ENCODE results near the gene ARL6.

Gene ARL6

GRCh38 chr3:97822359-97822775, 57.8 kb downstream of the ARL6 start:
- TF ChIP-seq, protein P1, sequence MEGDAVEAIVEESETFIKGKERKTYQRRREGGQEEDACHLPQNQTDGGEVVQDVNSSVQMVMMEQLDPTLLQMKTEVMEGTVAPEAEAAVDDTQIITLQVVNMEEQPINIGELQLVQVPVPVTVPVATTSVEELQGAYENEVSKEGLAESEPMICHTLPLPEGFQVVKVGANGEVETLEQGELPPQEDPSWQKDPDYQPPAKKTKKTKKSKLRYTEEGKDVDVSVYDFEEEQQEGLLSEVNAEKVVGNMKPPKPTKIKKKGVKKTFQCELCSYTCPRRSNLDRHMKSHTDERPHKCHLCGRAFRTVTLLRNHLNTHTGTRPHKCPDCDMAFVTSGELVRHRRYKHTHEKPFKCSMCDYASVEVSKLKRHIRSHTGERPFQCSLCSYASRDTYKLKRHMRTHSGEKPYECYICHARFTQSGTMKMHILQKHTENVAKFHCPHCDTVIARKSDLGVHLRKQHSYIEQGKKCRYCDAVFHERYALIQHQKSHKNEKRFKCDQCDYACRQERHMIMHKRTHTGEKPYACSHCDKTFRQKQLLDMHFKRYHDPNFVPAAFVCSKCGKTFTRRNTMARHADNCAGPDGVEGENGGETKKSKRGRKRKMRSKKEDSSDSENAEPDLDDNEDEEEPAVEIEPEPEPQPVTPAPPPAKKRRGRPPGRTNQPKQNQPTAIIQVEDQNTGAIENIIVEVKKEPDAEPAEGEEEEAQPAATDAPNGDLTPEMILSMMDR (IDR thresholded peaks at IDR 0.05; ENCODE audit: insufficient read depth, low read length, poor library complexity, severe bottlenecking), result no peak
- TF ChIP-seq EZH2phosphoT487 (conservative IDR thresholded peaks at IDR 0.05; ENCODE audit: low read length), result no peak
- H3K27ac ChIP-seq (ENCODE audit: low read depth, low read length), result no peak overlapping the region
- H3K9me3 ChIP-seq (ENCODE audit: insufficient read depth, low read length), result no peaks in the 10 kb centered on the region
- no peaks in the 10 kb centered on the region for H3K79me2 ChIP-seq (ENCODE audit: insufficient read depth, low read length)
- peak overlapping the region; percentile 64 for H3K9ac ChIP-seq (ENCODE audit: low read length)
- peak overlapping the region; percentile 62 for H3K4me3 ChIP-seq (ENCODE audit: insufficient read depth, low read length, poor library complexity, severe bottlenecking)
- H4K20me1 ChIP-seq (ENCODE audit: low read depth, low read length), result no peaks in the 10 kb centered on the region
- H3F3A ChIP-seq (ENCODE audit: insufficient read depth), result 0 out of 2 replicates have a peak, but pooled peaks cover 3% of the 10 kb centered on the region
- H3K27me3 ChIP-seq (ENCODE audit: low read length), result no peaks in the 10 kb centered on the region; the same call in 1 of the 2 replicates
- no peaks in the 10 kb centered on the region for H3K36me3 ChIP-seq (ENCODE audit: low read length)
- H2AFZ ChIP-seq (ENCODE audit: low read depth, low read length, severe bottlenecking), result peak overlapping the region; percentile 94
- peak overlapping the region; percentile 88 for H3K4me2 ChIP-seq (ENCODE audit: low read depth, low read length, poor library complexity, severe bottlenecking)
- no peaks in the 10 kb centered on the region for H3K9me2 ChIP-seq (replicated peaks; ENCODE audit: insufficient read depth, low read length)

GRCh38 chr3:97823046-97824004, 58.8 kb downstream of the ARL6 start:
- no peak overlapping the region for H2AFZ ChIP-seq (ENCODE audit: low read depth, low read length, severe bottlenecking)
- H3K9ac ChIP-seq (ENCODE audit: low read length), result no peak overlapping the region

DNA sequence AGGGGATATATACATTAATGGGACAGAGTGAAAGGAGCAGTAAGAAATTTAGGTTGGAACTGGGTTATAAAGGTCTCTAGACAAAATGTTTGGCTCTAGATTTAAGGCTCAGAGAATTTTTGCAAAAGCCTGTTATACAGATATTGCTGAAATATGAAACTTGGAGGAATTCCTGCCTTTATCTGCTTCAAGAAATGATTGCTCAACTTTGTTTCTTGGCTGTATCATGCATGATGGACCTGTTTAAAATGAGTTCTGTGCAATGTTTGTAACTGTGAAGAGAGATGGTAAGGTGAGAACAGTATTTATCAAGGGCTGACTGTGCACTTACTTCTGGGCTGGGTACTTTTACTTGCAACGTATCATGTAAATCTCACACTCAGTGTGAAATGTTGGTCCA, 60.5 kb downstream of the ARL6 start:
- Histone ChIP-seq H3K79me2 (ENCODE audit: insufficient read depth, low read length) (no peaks in the 10 kb centered on the region), H3K9me3 (ENCODE audit: insufficient read depth, low read length) (no peaks in the 10 kb centered on the region), H3K4me2 (ENCODE audit: low read depth, low read length, poor library complexity, severe bottlenecking) (no peak overlapping the region), H3K9ac (ENCODE audit: low read length) (no peak overlapping the region), H3F3A (ENCODE audit: insufficient read depth) (0 out of 2 replicates have a peak, but pooled peaks cover 3% of the 10 kb centered on the region), H3K27ac (ENCODE audit: low read depth, low read length) (no peak overlapping the region), H4K20me1 (ENCODE audit: low read depth, low read length) (no peaks in the 10 kb centered on the region), H3K4me3 (ENCODE audit: insufficient read depth, low read length, poor library complexity, severe bottlenecking) (no peak overlapping the region), H3K36me3 (ENCODE audit: low read length) (no peaks in the 10 kb centered on the region), H3K27me3 (ENCODE audit: low read length) (no peaks in the 10 kb centered on the region; the same call in 1 of the 2 replicates), H2AFZ (ENCODE audit: low read depth, low read length, severe bottlenecking) (no peak overlapping the region), H3K9me2 (replicated peaks; ENCODE audit: insufficient read depth, low read length) (no peaks in the 10 kb centered on the region)
- TF ChIP-seq, protein P1 (IDR thresholded peaks at IDR 0.05; ENCODE audit: insufficient read depth, low read length, poor library complexity, severe bottlenecking), result no peak
- TF ChIP-seq EZH2phosphoT487 (conservative IDR thresholded peaks at IDR 0.05; ENCODE audit: low read length), result no peak

More at GRCh38 chr3:97823046-97824004, 58.8 kb downstream of the ARL6 start:
- peak overlapping the region; percentile 88 for H3K4me2 ChIP-seq (ENCODE audit: low read depth, low read length, poor library complexity, severe bottlenecking)
- H3K27me3 ChIP-seq (ENCODE audit: low read length), result no peaks in the 10 kb centered on the region; the same call in 1 of the 2 replicates
- no peaks in the 10 kb centered on the region for H3K79me2 ChIP-seq (ENCODE audit: insufficient read depth, low read length)
- no peak overlapping the region for H3K27ac ChIP-seq (ENCODE audit: low read depth, low read length)
- no peaks in the 10 kb centered on the region for H3K9me2 ChIP-seq (replicated peaks; ENCODE audit: insufficient read depth, low read length)
- H3K36me3 ChIP-seq (ENCODE audit: low read length), result no peaks in the 10 kb centered on the region
- 0 out of 2 replicates have a peak, but pooled peaks cover 3% of the 10 kb centered on the region for H3F3A ChIP-seq (ENCODE audit: insufficient read depth)
- TF ChIP-seq, protein P1 (IDR thresholded peaks at IDR 0.05; ENCODE audit: insufficient read depth, low read length, poor library complexity, severe bottlenecking), result no peak
- TF ChIP-seq EZH2phosphoT487 (conservative IDR thresholded peaks at IDR 0.05; ENCODE audit: low read length), result no peak
- H3K9me3 ChIP-seq (ENCODE audit: insufficient read depth, low read length), result no peaks in the 10 kb centered on the region
- H4K20me1 ChIP-seq (ENCODE audit: low read depth, low read length), result no peaks in the 10 kb centered on the region
- no peak overlapping the region for H3K4me3 ChIP-seq (ENCODE audit: insufficient read depth, low read length, poor library complexity, severe bottlenecking)

All from SU-DHL-6 (cell line).